Fibroblast of mammary gland (primary cell): ENCODE data around the gene FAF1.

Experiments used
- DNase-seq: peaks from one replicate; pipeline ENCODE4 v3.0.0-alpha.2; 2010; ENCODE audit warnings: low read depth
- H3K4me3 ChIP-seq: 2 replicates; pipeline ENCODE4 v1.5.1; 2011; ENCODE audit warnings: low read depth, mild to moderate bottlenecking, low read length, moderate library complexity; ENCODE audit not compliant: control insufficient read depth
- CTCF ChIP-seq: conservative IDR thresholded peaks from 2 replicates; pipeline ENCODE4 v1.5.1; 2011; ENCODE audit warnings: low read depth, low read length, inconsistent platforms; ENCODE audit not compliant: control insufficient read depth, insufficient read depth

Gene FAF1

GRCh38 chr1:50502147-50502546, 457.9 kb downstream of the FAF1 start:
- TF ChIP-seq CTCF, result no peak

GRCh38 chr1:50497007-50497406, 463.1 kb downstream of the FAF1 start:
- no peak overlapping the region for H3K4me3 ChIP-seq
- DNase-seq, result peak; percentile 2
- no peak for TF ChIP-seq CTCF

More at GRCh38 chr1:50502147-50502546, 457.9 kb downstream of the FAF1 start:
- DNase-seq, result no peak
- H3K4me3 ChIP-seq, result no peak overlapping the region

GRCh38 chr1:50493710-50494109, 466.4 kb downstream of the FAF1 start:
- no peak for TF ChIP-seq CTCF
- no peak for DNase-seq
- H3K4me3 ChIP-seq, result no peak overlapping the region

GRCh38 chr1:50492142-50492541, 467.9 kb downstream of the FAF1 start:
- TF ChIP-seq CTCF, result no peak
- no peak for DNase-seq
- H3K4me3 ChIP-seq, result no peak overlapping the region

- no peak overlapping the region for H3K4me3 ChIP-seq
- no peak for DNase-seq
- TF ChIP-seq CTCF, result no peak
Measured at GRCh38 chr1:50491142-50491541, 468.9 kb downstream of the FAF1 start.

GRCh38 chr1:50490640-50491039, 469.4 kb downstream of the FAF1 start:
- no peak overlapping the region for H3K4me3 ChIP-seq
- no peak for DNase-seq
- no peak for TF ChIP-seq CTCF

- no peak overlapping the region for H3K4me3 ChIP-seq
- no peak for TF ChIP-seq CTCF
- DNase-seq, result no peak
Measured at GRCh38 chr1:50488876-50489275, 471.2 kb downstream of the FAF1 start.
